NCI-H1417 treated with DMSO at 0.1 percent for 48 hours (cell line): Measurements from ENCODE around the gene EPB41L2.
"Not testable (repeated sequence)": the region's sequence is repeated elsewhere in the genome, so short reads cannot be mapped to it uniquely, and the experiment has no call there.

ENCODE experiments used
- DNase-seq: peaks from one replicate; lab custom pipeline; 2025; lab: John Stamatoyannopoulos, UW

EPB41L2 gene

DNA sequence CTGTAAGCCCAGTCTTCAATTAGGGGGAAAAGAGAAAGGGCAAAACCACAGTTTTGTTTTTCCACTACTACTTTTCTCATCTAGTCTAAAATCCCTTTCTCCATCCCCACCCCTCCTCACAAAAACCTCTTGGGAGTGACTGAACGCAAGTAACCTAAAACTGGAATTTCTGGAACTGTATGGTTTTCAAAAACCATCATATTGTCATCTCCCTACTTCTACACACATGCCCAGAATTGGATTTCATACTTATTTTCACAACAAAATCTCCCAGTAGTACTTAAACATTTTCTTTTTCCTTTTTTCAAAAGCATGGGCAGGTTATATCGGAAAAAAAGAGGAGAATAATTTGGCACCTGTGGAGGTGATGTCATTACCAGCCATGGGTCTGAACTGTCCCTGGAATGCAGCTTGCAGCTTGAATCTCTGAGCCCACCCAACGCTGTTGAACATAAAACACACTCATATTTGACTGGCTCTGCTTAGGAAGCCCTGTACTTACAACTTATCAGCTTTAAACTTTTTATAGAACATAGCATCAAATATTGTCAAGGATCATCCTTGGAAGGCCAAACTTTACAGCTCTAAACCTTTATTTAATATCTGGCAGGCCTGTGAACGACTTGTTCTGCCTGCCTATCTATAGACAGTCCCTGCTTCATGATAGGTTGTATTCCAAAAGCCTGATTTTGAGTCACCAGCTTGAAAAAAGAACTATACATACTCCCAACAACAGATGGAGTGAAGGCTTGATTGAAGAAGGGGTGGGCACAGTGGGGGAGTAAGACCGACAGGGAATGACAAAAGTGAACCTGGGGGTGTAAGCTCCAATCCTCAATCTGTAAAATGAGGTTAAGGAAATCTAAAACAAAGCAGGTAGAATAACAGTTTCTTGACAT is 59.3 kb downstream of the EPB41L2 start:
- no peak for DNase-seq

GRCh38 chr6:131002661-131002980 is 60.4 kb downstream of the EPB41L2 start:
- no peak for DNase-seq

DNA sequence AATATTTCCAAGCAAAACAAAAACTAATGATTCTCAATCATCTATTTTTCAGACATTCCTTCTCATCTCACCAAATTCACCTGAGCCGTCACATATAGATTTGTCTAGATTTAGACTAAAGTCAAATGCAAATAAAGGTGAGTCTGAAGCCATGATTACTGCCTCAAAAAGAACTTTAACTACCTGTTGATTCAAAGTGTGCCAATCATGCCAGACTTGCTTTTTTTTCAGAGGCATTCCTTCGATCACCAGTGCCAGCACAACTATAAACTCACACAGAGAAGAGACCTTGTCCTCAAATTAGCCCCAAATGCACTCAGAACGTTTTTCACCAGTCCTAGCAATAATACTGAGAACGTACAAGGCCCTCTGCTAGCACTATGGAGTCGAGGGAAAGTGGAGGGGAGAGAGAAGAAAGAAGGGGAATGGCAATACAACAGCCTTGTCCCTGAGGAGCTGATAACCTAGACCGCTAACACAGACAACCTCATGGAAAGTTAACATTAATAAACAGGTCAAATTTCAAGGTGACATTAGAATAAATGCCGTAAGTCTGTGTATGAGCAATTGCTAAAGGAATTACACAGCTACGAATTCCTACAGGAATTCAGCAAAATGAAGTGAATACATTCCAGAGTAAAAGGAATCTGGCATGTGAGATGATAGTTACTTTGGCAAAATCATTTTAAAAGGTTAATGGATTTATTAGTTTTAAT is 60.9 kb downstream of the EPB41L2 start:
- DNase-seq: no peak

GRCh38 chr6:131001111-131001736 is 61.8 kb downstream of the EPB41L2 start:
- no peak for DNase-seq

DNA sequence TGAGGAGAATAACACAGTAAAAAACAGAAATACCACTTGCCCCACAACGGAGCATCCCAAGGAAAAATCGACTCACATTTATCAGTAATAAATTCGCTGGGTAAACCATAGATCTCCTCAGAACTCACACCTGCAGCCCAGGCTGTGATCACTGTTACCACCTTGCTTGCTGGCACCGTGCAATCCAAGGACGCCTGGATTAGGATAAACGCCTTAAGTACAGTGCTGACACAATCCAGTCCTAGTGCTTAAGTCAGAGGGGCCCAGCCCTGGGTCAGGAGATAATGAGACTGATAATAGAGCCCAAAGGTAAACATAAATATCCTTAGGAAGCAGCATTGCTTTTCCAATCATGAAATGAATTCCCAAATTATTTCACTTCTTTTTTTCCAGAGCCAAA is 62.5 kb downstream of the EPB41L2 start:
- no peak for DNase-seq

- no peak for DNase-seq
Observed at GRCh38 chr6:130997061-130997753, 65.8 kb downstream of the EPB41L2 start.

DNA sequence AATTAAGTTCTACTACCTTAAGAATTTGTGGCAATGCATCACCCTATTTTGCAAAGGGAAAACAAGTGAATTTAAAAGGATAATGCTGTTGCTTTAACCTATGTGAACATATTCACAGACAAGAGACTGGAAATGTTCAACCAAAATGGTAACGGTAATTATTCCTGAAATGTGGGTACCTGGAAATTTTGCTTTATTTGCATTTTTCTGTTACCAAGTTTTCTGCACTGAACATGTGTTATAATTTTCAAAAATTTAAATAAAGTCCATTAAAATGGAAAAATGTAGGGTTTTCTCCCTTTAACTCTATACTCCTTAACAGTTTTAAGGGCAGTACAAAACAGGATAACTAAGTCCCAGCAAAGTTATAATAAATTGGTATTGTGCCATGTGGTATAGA is 66.4 kb downstream of the EPB41L2 start:
- DNase-seq: no peak

DNA sequence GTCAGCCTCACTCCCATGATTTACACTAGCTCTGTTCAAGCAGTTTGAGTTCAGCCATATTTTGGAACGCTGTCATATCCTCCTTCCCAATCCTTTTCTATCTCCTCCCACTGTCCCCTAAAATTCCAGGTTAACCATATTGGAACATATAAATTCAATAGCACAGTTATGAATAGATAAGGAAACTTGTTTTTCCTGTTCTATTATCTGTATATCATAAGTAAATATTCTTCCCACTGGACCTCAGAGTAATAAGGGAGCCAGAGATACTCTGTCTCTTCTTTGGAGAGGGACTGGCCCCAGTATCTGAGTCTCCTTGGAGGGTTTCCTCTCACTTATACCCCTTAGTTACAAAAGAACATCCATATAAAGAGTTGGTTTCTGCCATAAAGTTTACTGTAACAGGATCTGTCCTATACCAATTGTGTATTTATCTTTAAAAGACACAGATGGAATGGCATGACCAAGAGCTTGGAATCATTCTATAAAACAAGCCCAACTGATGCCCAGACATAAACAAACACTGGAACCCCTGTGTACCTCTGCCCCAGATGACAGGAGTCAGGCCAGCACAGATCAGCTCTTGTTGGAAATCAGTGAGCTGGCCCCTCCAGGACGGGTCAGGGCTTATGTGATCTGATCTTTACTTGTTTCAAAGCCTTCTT is 67.1 kb downstream of the EPB41L2 start:
- no peak for DNase-seq

- DNase-seq: no peak
Observed at GRCh38 chr6:130994319-130995097, 68.5 kb downstream of the EPB41L2 start.

GRCh38 chr6:130993292-130993765 is 69.7 kb downstream of the EPB41L2 start:
- DNase-seq: no peak

GRCh38 chr6:130991422-130992137 is 71.5 kb downstream of the EPB41L2 start:
- DNase-seq: no peak

- not testable (repeated sequence) for DNase-seq
Observed at GRCh38 chr6:130987539-130987938, 75.5 kb downstream of the EPB41L2 start.

DNA sequence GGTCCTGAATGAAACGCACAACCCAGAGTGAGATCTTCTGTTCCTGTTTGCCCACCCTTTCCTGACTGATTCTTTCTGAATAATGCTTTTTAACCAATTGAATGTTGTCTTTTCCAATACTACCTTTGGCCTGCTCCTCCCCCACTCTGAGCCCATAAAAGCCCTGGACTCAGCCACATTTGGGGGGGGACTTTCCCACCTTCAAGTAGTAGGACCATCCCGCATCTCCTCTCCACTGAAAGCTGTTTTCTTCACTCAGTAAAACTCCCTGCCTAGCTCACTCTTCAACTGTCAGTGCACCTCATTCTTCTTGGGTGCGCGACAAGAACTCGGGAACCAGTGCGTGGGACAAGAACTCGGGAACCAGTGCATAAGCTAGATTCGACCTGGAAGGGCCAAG is 77.9 kb downstream of the EPB41L2 start:
- DNase-seq: no peak

DNA sequence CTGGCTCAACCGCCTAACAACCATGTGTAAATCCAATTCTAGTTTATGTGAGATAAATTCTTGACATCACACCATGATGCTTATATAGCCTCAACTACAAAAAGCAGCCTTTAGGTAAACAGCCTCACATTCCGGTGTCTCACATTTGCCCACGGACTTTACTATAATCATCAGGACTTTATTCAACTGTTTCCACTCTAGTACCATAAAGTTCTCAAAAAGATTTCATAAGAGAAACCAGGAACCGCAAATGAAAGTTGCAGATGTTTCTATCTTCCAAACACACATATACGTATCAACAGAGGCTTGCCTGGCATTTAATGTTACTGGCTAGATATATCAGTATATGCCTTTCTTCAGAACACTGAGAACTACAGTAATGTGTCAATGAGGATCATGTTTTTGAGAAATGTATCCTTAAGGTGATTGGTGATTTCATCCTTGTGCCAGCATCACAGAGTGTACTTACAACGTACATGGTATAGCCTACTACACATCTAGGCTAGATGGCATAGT is 80.0 kb downstream of the EPB41L2 start:
- DNase-seq: no peak

- DNase-seq: no peak
Observed at GRCh38 chr6:130982135-130982534, 80.9 kb downstream of the EPB41L2 start.

GRCh38 chr6:130981409-130981808 is 81.6 kb downstream of the EPB41L2 start:
- DNase-seq: no peak

DNA sequence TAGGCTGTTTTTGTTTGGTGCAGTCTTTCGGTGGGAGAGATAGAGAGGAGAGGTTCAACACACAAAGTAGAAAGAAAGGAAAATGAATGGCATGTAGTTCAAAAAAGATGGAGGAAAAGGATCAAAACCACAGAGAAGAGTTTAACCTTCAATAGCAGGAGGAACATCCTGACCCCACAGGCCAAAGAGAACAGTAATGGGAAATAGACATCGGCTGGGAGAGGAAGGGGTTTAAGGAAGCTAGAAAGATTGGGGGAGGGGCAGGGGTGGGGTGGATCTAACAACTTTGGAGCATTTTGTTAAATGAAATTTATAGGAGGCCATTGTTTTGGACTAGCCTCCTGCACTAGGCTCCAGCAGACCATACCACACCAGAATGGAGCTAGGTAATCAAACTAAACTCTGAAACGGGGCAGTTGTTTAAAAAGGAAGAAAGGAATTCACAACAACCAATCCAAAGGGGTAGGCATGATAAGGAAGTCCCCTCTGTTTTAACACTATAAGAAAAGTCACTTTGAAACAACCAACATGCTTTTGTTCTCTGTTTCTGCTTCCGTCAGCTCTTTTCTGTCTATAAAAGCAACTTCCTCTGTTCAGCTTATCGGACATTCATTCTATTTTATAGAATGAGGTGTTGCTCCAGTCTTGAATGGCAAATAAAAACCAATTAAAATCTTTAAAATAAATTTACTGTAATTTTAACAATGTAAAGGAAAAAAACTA is 82.6 kb downstream of the EPB41L2 start:
- DNase-seq: no peak

GRCh38 chr6:130978660-130979396 is 84.2 kb downstream of the EPB41L2 start:
- no peak for DNase-seq

GRCh38 chr6:130978180-130978579 is 84.9 kb downstream of the EPB41L2 start:
- DNase-seq: no peak
